K562 (cell line): Measurements from ENCODE around the gene MTHFS. TPM values are rescaled to one million over a fixed set of nuclear protein-coding genes. Genes with fewer than 3 reads are reported as not detected.
A peak's percentile ranks its signal among the peaks of the same experiment; 100 is the strongest.

Experiments used
- BHLHE40 ChIP-seq: IDR thresholded peaks from 2 replicates; pipeline ENCODE4 v1.6.1; 2011; ENCODE audit warnings: low read length, improper control_type of control experiment
- CGGBP1 ChIP-seq: fragments of 250-450 bp; sonication (Bioruptor Pico); IDR thresholded peaks from 2 replicates; pipeline ENCODE4 v1.9.0; 2021; ENCODE audit warnings: mild to moderate bottlenecking
- DDX20 ChIP-seq: fragments of 450-650 bp; IDR thresholded peaks from 2 replicates; pipeline ENCODE4 v1.6.1; 2016; ENCODE audit warnings: missing genetic modification characterization, low read depth, mild to moderate bottlenecking, missing compliant biosample characterization, moderate library complexity
- EHMT2 ChIP-seq: fragments of 450-650 bp; IDR thresholded peaks from 2 replicates; pipeline ENCODE4 v1.6.1; 2018; ENCODE audit warnings: antibody characterized with exemption
- KDM5B ChIP-seq: fragments of 200-600 bp; sonication (generic); IDR thresholded peaks from 2 replicates; pipeline ENCODE4 v1.6.1; 2012; ENCODE audit warnings: low read depth, mild to moderate bottlenecking, moderate library complexity, low read length, control low read depth, inconsistent platforms; ENCODE audit not compliant: insufficient replicate concordance
- LCOR ChIP-seq: sonication (generic); formaldehyde crosslinking; IDR thresholded peaks from 2 replicates; pipeline ENCODE4 v1.8.0; 2022; ENCODE audit warnings: mild to moderate bottlenecking, missing genetic modification reagents
- NCOA4 ChIP-seq: fragments of 450-650 bp; IDR thresholded peaks from 2 replicates; pipeline ENCODE4 v1.6.1; 2018; ENCODE audit warnings: mild to moderate bottlenecking; ENCODE audit not compliant: partially characterized antibody
- NFE2 ChIP-seq: IDR thresholded peaks from 2 replicates; pipeline ENCODE4 v1.6.1; 2014; ENCODE audit warnings: antibody characterized with exemption, low read depth
- RAD51 ChIP-seq: fragments of 450-650 bp; IDR thresholded peaks from 2 replicates; pipeline ENCODE4 v1.7.1; 2016; ENCODE audit warnings: low read depth, mild to moderate bottlenecking, borderline replicate concordance
- RNF2 ChIP-seq: sonication (generic); IDR thresholded peaks from 2 replicates; pipeline ENCODE4 v1.6.1; 2016
- SRSF3 ChIP-seq: fragments of 200-400 bp; formaldehyde crosslinking; IDR thresholded peaks from 2 replicates; pipeline ENCODE4 v1.6.1; 2016; ENCODE audit warnings: mild to moderate bottlenecking, low read length, moderate library complexity; ENCODE audit not compliant: insufficient read depth
- ZNF232 ChIP-seq: sonication (generic); formaldehyde crosslinking; IDR thresholded peaks from 2 replicates; pipeline ENCODE4 v1.8.0; 2022; ENCODE audit warnings: mild to moderate bottlenecking, missing genetic modification reagents
- ZNF354B ChIP-seq: fragments of 250-450 bp; sonication (Bioruptor Pico); IDR thresholded peaks from 2 replicates; pipeline ENCODE4 v1.4.0; 2020
- ZNF507 ChIP-seq: conservative IDR thresholded peaks from 2 replicates; pipeline ENCODE4 v1.6.1; 2017; ENCODE audit warnings: missing genetic modification characterization, missing compliant biosample characterization
- polyA plus RNA-seq, 8 experiments: library from polyadenylated mRNA; depleted of rRNA in 4 of 8; stranded (reverse) in 5 of 8; unstranded in 3 of 8; fragments of >200 nt; fragmentation: Nextera tagmentation in 2 of 8; fragmentation: Illumina TruSeq in 1 of 8; extraction: Ambion mirVana in 2 of 8; extraction: Trizol in 1 of 8; gene quantifications; 2 replicates each; pipeline versions ENCODE4 v1.2.1 to v1.2.3, GENCODE V29; 2011 to 2014; ENCODE audit warnings: inconsistent platforms in 1 of 8, missing spikeins in 1 of 8
- total RNA-seq, 7 experiments: library from RNA; depleted of rRNA in 6 of 7; stranded (reverse); fragments of >200 nt in 6 of 7; fragmentation: Illumina TruSeq in 2 of 7; extraction: Trizol in 2 of 7; gene quantifications; 2 replicates each; pipeline versions ENCODE4 v1.2.1 to v1.2.3, GENCODE V29; 2011 to 2021; ENCODE audit warnings: low replicate concordance in 1 of 7
- TF ChIP-seq, protein P1 (sequence below), 3 experiments: IDR thresholded peaks in 2 of 3; conservative IDR thresholded peaks in 1 of 3; 2 replicates each; pipeline ENCODE4 v1.5.1; 2011 to 2012; ENCODE audit warnings: low read length in 3 of 3, mild to moderate bottlenecking in 3 of 3, control low read depth in 2 of 3, improper control_type of control experiment in 1 of 3, inconsistent platforms in 1 of 3, low read depth in 1 of 3, mixed read lengths in 1 of 3, moderate library complexity in 1 of 3; ENCODE audit not compliant: insufficient read depth in 2 of 3
- TF ChIP-seq, protein P2 (sequence below): sonication (generic); formaldehyde crosslinking; IDR thresholded peaks from 2 replicates; pipeline ENCODE4 v1.8.1; 2023; ENCODE audit warnings: mild to moderate bottlenecking, missing genetic modification reagents
- TF ChIP-seq, protein P3 (sequence below): sonication (generic); formaldehyde crosslinking; IDR thresholded peaks from 2 replicates; pipeline ENCODE4 v1.4.0; 2020; ENCODE audit warnings: mild to moderate bottlenecking, missing genetic modification reagents
- TF ChIP-seq, protein P4 (sequence below): IDR thresholded peaks from 2 replicates; pipeline ENCODE4 v1.6.1; 2011; ENCODE audit not compliant: insufficient read length; ENCODE audit errors: extremely low read depth
- TF ChIP-seq, protein P5 (sequence below): fragments of 450-650 bp; IDR thresholded peaks from 2 replicates; pipeline ENCODE4 v1.6.1; 2018; ENCODE audit warnings: mild to moderate bottlenecking, low read depth; ENCODE audit not compliant: partially characterized antibody

MTHFS gene
- total and polyA plus RNA-seq, 9 of the 15 experiments (the other 6 are each of a cell fraction or from before 2014, with no cell fraction given) = 17.8 to 79.3 (median 41.7) TPM

GRCh38 chr15:79896634-79897379 is at the start of gene MTHFS (continued):
- TF ChIP-seq, protein P1, sequence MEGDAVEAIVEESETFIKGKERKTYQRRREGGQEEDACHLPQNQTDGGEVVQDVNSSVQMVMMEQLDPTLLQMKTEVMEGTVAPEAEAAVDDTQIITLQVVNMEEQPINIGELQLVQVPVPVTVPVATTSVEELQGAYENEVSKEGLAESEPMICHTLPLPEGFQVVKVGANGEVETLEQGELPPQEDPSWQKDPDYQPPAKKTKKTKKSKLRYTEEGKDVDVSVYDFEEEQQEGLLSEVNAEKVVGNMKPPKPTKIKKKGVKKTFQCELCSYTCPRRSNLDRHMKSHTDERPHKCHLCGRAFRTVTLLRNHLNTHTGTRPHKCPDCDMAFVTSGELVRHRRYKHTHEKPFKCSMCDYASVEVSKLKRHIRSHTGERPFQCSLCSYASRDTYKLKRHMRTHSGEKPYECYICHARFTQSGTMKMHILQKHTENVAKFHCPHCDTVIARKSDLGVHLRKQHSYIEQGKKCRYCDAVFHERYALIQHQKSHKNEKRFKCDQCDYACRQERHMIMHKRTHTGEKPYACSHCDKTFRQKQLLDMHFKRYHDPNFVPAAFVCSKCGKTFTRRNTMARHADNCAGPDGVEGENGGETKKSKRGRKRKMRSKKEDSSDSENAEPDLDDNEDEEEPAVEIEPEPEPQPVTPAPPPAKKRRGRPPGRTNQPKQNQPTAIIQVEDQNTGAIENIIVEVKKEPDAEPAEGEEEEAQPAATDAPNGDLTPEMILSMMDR (IDR thresholded peaks at IDR 0.05 in 2 of 3, conservative IDR thresholded peaks at IDR 0.05 in 1 of 3; ENCODE audit: insufficient read depth in 2 of 3, low read depth in 1 of 3, low read length in 3 of 3) = peak; percentile 41 to 60 (median 49); a peak in 5 of 6 replicates
- TF ChIP-seq, protein P2, sequence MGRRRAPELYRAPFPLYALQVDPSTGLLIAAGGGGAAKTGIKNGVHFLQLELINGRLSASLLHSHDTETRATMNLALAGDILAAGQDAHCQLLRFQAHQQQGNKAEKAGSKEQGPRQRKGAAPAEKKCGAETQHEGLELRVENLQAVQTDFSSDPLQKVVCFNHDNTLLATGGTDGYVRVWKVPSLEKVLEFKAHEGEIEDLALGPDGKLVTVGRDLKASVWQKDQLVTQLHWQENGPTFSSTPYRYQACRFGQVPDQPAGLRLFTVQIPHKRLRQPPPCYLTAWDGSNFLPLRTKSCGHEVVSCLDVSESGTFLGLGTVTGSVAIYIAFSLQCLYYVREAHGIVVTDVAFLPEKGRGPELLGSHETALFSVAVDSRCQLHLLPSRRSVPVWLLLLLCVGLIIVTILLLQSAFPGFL (CRISPR knock-in tag) = no peak
- TF ChIP-seq SRSF3 (no peak), RAD51 (no peak), RNF2 (0 out of 2 replicates have a peak, but pooled peaks have one; percentile 17), ZNF507 (no peak), NFE2 (no peak), KDM5B (peak; percentile 95), EHMT2 (no peak), CGGBP1 (CRISPR knock-in tag) (no peak), LCOR (CRISPR knock-in tag) (no peak; the same call in 1 of the 2 replicates), BHLHE40 (peak; percentile 70), DDX20 (tag) (no peak), NCOA4 (no peak), ZNF354B (CRISPR knock-in tag) (no peak), ZNF232 (CRISPR knock-in tag) (peak; percentile 86; the same call in 1 of the 2 replicates)
- TF ChIP-seq, protein P3, sequence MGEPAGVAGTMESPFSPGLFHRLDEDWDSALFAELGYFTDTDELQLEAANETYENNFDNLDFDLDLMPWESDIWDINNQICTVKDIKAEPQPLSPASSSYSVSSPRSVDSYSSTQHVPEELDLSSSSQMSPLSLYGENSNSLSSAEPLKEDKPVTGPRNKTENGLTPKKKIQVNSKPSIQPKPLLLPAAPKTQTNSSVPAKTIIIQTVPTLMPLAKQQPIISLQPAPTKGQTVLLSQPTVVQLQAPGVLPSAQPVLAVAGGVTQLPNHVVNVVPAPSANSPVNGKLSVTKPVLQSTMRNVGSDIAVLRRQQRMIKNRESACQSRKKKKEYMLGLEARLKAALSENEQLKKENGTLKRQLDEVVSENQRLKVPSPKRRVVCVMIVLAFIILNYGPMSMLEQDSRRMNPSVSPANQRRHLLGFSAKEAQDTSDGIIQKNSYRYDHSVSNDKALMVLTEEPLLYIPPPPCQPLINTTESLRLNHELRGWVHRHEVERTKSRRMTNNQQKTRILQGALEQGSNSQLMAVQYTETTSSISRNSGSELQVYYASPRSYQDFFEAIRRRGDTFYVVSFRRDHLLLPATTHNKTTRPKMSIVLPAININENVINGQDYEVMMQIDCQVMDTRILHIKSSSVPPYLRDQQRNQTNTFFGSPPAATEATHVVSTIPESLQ (CRISPR knock-in tag) = peak; percentile 76; the same call in 1 of the 2 replicates
- TF ChIP-seq, protein P4, sequence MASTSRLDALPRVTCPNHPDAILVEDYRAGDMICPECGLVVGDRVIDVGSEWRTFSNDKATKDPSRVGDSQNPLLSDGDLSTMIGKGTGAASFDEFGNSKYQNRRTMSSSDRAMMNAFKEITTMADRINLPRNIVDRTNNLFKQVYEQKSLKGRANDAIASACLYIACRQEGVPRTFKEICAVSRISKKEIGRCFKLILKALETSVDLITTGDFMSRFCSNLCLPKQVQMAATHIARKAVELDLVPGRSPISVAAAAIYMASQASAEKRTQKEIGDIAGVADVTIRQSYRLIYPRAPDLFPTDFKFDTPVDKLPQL = no peak
- TF ChIP-seq, protein P5, sequence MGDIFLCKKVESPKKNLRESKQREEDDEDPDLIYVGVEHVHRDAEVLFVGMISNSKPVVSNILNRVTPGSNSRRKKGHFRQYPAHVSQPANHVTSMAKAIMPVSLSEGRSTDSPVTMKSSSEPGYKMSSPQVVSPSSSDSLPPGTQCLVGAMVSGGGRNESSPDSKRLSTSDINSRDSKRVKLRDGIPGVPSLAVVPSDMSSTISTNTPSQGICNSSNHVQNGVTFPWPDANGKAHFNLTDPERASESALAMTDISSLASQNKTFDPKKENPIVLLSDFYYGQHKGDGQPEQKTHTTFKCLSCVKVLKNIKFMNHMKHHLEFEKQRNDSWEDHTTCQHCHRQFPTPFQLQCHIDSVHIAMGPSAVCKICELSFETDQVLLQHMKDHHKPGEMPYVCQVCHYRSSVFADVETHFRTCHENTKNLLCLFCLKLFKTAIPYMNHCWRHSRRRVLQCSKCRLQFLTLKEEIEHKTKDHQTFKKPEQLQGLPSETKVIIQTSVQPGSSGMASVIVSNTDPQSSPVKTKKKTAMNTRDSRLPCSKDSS = no peak
